Activated CD8-positive, alpha-beta memory T cell treated with anti-CD3 and anti-CD28 coated beads for 36 hours (primary cell): Measurements from ENCODE around the gene PPP1R14D. TPM values are rescaled to one million over a fixed set of nuclear protein-coding genes. Genes with fewer than 3 reads are reported as not detected.

Experiments
- CTCF ChIA-PET: fragments of 350-600 bp; sonication (Branson Sonifier 250); formaldehyde crosslinking; loops from one replicate; lab custom pipeline; 2021; ENCODE audit warnings: antibody characterized with exemption; lab: Charles Lee
- POLR2A ChIA-PET: fragments of 350-600 bp; sonication (Branson Sonifier 250); formaldehyde crosslinking; loops from one replicate; lab custom pipeline; 2021; ENCODE audit warnings: antibody characterized with exemption; lab: Charles Lee
- total RNA-seq, 2 experiments: library from RNA; stranded (reverse); gene quantifications; one replicate each; pipeline ENCODE4 v1.2.3, GENCODE V29; 2021

PPP1R14D gene
- total RNA-seq, 2 experiments from 2014 or later, result not detected

- ChIA-PET POLR2A (no interaction called here), CTCF (interaction anchor here (0.5 to 4.3 kb wide), 11 partner anchors 10 to 1693 kb away, joined by 3 to 63 read pairs (median 18); partner anchors contain the start of genes DNAJC17, RHOV, SPINT1 and ZFYVE19)
Observed at GRCh38 chr15:40856746-40857145, 28.2 kb upstream of the PPP1R14D start.

GRCh38 chr15:40855706-40856234, 27.3 kb upstream of the PPP1R14D start:
- POLR2A ChIA-PET, result no interaction called here

GRCh38 chr15:40854161-40854560, 25.7 kb upstream of the PPP1R14D start:
- POLR2A ChIA-PET, result no interaction called here

More at GRCh38 chr15:40855706-40856234, 27.3 kb upstream of the PPP1R14D start:
- CTCF ChIA-PET, result interaction anchor here (1.1 to 3.1 kb wide), 3 partner anchors 16 to 39 kb away, joined by 3 to 12 read pairs (median 6); partner anchors contain the start of gene VPS18

GRCh38 chr15:40853241-40853890, 24.9 kb upstream of the PPP1R14D start:
- ChIA-PET POLR2A (no interaction called here), CTCF (interaction anchor here (1.0 to 3.1 kb wide), 2 partner anchors 39 to 53 kb away, joined by 3 to 12 read pairs; no protein-coding TSS in a partner anchor)

More at GRCh38 chr15:40854161-40854560, 25.7 kb upstream of the PPP1R14D start:
- CTCF ChIA-PET, result interaction anchor here (1.6 to 3.1 kb wide), 2 partner anchors 38 to 40 kb away, joined by 6 to 12 read pairs; partner anchors contain the start of gene VPS18

GRCh38 chr15:40852529-40852928, 24.0 kb upstream of the PPP1R14D start:
- ChIA-PET CTCF (interaction anchor here (1.0 to 3.1 kb wide), 2 partner anchors 40 to 54 kb away, joined by 3 to 12 read pairs; no protein-coding TSS in a partner anchor), POLR2A (no interaction called here)

- ChIA-PET CTCF (interaction anchor here (0.5 to 1.6 kb wide), 2 partner anchors 8 to 21 kb away, joined by 3 to 8 read pairs; no protein-coding TSS in a partner anchor), POLR2A (no interaction called here)
Observed at GRCh38 chr15:40850576-40851112, 22.1 kb upstream of the PPP1R14D start.

GRCh38 chr15:40847223-40847961, 18.9 kb upstream of the PPP1R14D start:
- ChIA-PET CTCF (interaction anchor here (0.6 to 2.5 kb wide), 3 partner anchors 11 to 259 kb away, joined by 3 to 22 read pairs (median 3); no protein-coding TSS in a partner anchor), POLR2A (interaction anchor here (0.5 to 0.6 kb wide), 2 partner anchors 14 to 571 kb away, joined by 3 read pairs; no protein-coding TSS in a partner anchor)

GRCh38 chr15:40846841-40847222, 18.3 kb upstream of the PPP1R14D start:
- ChIA-PET CTCF (interaction anchor here (2.5 kb wide), 1 partner anchor 11 kb away, joined by 22 read pairs; no protein-coding TSS in a partner anchor), POLR2A (no interaction called here)

GRCh38 chr15:40845511-40846284, 17.2 kb upstream of the PPP1R14D start:
- ChIA-PET POLR2A (no interaction called here), CTCF (interaction anchor here (2.5 to 3.7 kb wide), 2 partner anchors 13 kb away, joined by 22 to 38 read pairs; no protein-coding TSS in a partner anchor)

- POLR2A ChIA-PET, result interaction anchor here (0.6 kb wide), 1 partner anchor 22 kb away, joined by 5 read pairs; no protein-coding TSS in a partner anchor
- CTCF ChIA-PET, result interaction anchor here (0.6 to 3.7 kb wide), 6 partner anchors 10 to 61 kb away, joined by 3 to 38 read pairs (median 5); partner anchors contain the start of gene VPS18
Observed at GRCh38 chr15:40845036-40845435, 16.5 kb upstream of the PPP1R14D start.

- ChIA-PET CTCF (interaction anchor here (0.6 to 3.7 kb wide), 6 partner anchors 10 to 62 kb away, joined by 3 to 38 read pairs (median 5); partner anchors contain the start of gene VPS18), POLR2A (interaction anchor here (0.6 to 1.3 kb wide), 3 partner anchors 22 to 101 kb away, joined by 3 to 5 read pairs (median 3); partner anchors contain the start of gene VPS18)
Observed at GRCh38 chr15:40844696-40845030, 16.2 kb upstream of the PPP1R14D start.

- POLR2A ChIA-PET, result interaction anchor here (1.2 to 1.3 kb wide), 3 partner anchors 15 to 100 kb away, joined by 3 to 6 read pairs (median 3); partner anchors contain the start of gene VPS18
- CTCF ChIA-PET, result interaction anchor here (0.8 to 3.7 kb wide), 7 partner anchors 9 to 97 kb away, joined by 3 to 38 read pairs (median 4); partner anchors contain the start of gene VPS18
Observed at GRCh38 chr15:40843885-40844695, 15.6 kb upstream of the PPP1R14D start, which contains the start of gene SPINT1. Gene SPINT1, plus strand, starts transcription at chr15:40844048. Its CDS starts 507 bp downstream, at chr15:40844555.

- ChIA-PET POLR2A (interaction anchor here (1.2 to 1.3 kb wide), 3 partner anchors 16 to 100 kb away, joined by 3 to 6 read pairs (median 3); partner anchors contain the start of gene VPS18), CTCF (interaction anchor here (0.7 to 3.7 kb wide), 7 partner anchors 8 to 97 kb away, joined by 3 to 38 read pairs (median 4); partner anchors contain the start of gene VPS18)
Observed at GRCh38 chr15:40843261-40843884, 14.9 kb upstream of the PPP1R14D start.

- ChIA-PET CTCF (no interaction called here), POLR2A (no interaction called here)
Observed at GRCh38 chr15:40841741-40842140, 13.2 kb upstream of the PPP1R14D start.

- CTCF ChIA-PET, result interaction anchor here (2.5 kb wide), 1 partner anchor 19 kb away, joined by 8 read pairs; no protein-coding TSS in a partner anchor
- POLR2A ChIA-PET, result no interaction called here
Observed at GRCh38 chr15:40838756-40839155, 10.2 kb upstream of the PPP1R14D start.

- CTCF ChIA-PET, result interaction anchor here (1.6 kb wide), 1 partner anchor 8 kb away, joined by 4 read pairs; the partner anchor contains the start of gene SPINT1
- POLR2A ChIA-PET, result no interaction called here
Observed at GRCh38 chr15:40836020-40836419, 7.5 kb upstream of the PPP1R14D start.
